ENCODE measurements around the gene ATL1. TPM values are rescaled to one million over a fixed set of nuclear protein-coding genes. Genes with fewer than 3 reads are reported as not detected.

ATL1 gene
- total and polyA plus RNA-seq, 2 of the 8 experiments (the other 6 are each of a cell fraction or from before 2014, with no cell fraction given) = 4.0 to 5.9 TPM

- H2AFZ ChIP-seq (ENCODE audit: low read length) = no peak overlapping the region
- ChIA-PET CTCF (ENCODE audit: partially characterized antibody) (interaction anchor here (1.5 to 2.3 kb wide), 5 partner anchors 10 to 244 kb away, joined by 3 to 11 read pairs (median 5); no protein-coding TSS in a partner anchor), POLR2A (ENCODE audit: partially characterized antibody) (no interaction called here)
- no peak overlapping the region for H4K5ac ChIP-seq (ENCODE audit: insufficient read length, low read depth, low read length)
- H3K27ac ChIP-seq (ENCODE audit: low read depth, low read length) = no peak overlapping the region
- no peak overlapping the region for H2AK5ac ChIP-seq (ENCODE audit: low read depth, low read length)
- H3K79me1 ChIP-seq (ENCODE audit: low read depth, low read length) = no peaks in the 10 kb centered on the region
- no peaks in the 10 kb centered on the region for H3K4me1 ChIP-seq (replicated peaks in 1 of 4; ENCODE audit: control insufficient read depth in 3 of 4, insufficient read depth in 4 of 4, low read length in 3 of 4)
- H3K79me2 ChIP-seq (ENCODE audit: control insufficient read depth in 1 of 2, insufficient read depth in 2 of 2, low read length in 2 of 2) = no peaks in the 10 kb centered on the region
- H3K14ac ChIP-seq (ENCODE audit: insufficient read length) = no peak overlapping the region
- H3K9me3 ChIP-seq (ENCODE audit: insufficient read depth in 2 of 2, low read depth in 1 of 2, low read length in 1 of 2) = no peaks in the 10 kb centered on the region
- no peak overlapping the region for H3K56ac ChIP-seq (replicated peaks; ENCODE audit: insufficient read length, low read depth, low read length)
- no peak overlapping the region for H2BK20ac ChIP-seq (ENCODE audit: low read length)
- no peak overlapping the region for H3K9ac ChIP-seq (replicated peaks in 1 of 4; ENCODE audit: extremely low read depth in 1 of 4, low read depth in 3 of 4, low read length in 3 of 4)
- DNase-seq (ENCODE audit: low read depth in 1 of 2, low spot score in 2 of 2) (no peak), FAIRE-seq (no peak)
- no peak overlapping the region for H3K4ac ChIP-seq (replicated peaks; ENCODE audit: insufficient read length, low read depth, low read length)
- no peak overlapping the region for H2BK15ac ChIP-seq (ENCODE audit: low read length)
- H2BK5ac ChIP-seq (ENCODE audit: low read depth, low read length) = no peak overlapping the region
- no peaks in the 10 kb centered on the region for H3K23me2 ChIP-seq (ENCODE audit: low read depth, low read length)
- H3K23ac ChIP-seq (ENCODE audit: insufficient read length) = no peak overlapping the region
- no peak overlapping the region for H3K18ac ChIP-seq (ENCODE audit: extremely low read depth, low read length)
- no peaks in the 10 kb centered on the region for H4K20me1 ChIP-seq (replicated peaks in 1 of 2; ENCODE audit: control insufficient read depth in 1 of 2, insufficient read depth in 2 of 2, low read length in 2 of 2)
- H2BK120ac ChIP-seq (replicated peaks; ENCODE audit: low read depth, low read length) = no peak overlapping the region
- no peak overlapping the region for H4K91ac ChIP-seq (replicated peaks; ENCODE audit: insufficient read length, low read length)
- H3K4me2 ChIP-seq (ENCODE audit: insufficient read depth in 1 of 2, low read depth in 2 of 2, low read length in 2 of 2) = no peak overlapping the region
- no peak overlapping the region for H4K8ac ChIP-seq (ENCODE audit: extremely low read depth, insufficient read depth, low read length)
- no peak overlapping the region for H3K4me3 ChIP-seq (ENCODE audit: extremely low read depth in 1 of 4, insufficient read depth in 2 of 4, low read depth in 3 of 4, low read length in 4 of 4)
- WGBS, 2 experiments (ENCODE audit: extremely low coverage in 1 of 2, insufficient coverage in 1 of 2, insufficient read length in 1 of 2, insufficient replicate concordance in 2 of 2, low coverage in 1 of 2, low lambda C conversion rate in 2 of 2, missing lambda C conversion rate in 1 of 2) = 98% methylated on average over 2 of the region's 2 CpGs; no CpG with 5 or more reads in 1 of the 2 experiments
- H3K27me3 ChIP-seq (replicated peaks in 1 of 4; ENCODE audit: control insufficient read depth in 3 of 4, extremely low read depth in 1 of 4, insufficient read depth in 3 of 4, low read length in 3 of 4) = no peaks in the 10 kb centered on the region
- H2BK12ac ChIP-seq (ENCODE audit: low read depth, low read length) = no peak overlapping the region
- H3K36me3 ChIP-seq (ENCODE audit: control insufficient read depth in 2 of 4, insufficient read depth in 4 of 4, low read length in 3 of 4) = no peaks in the 10 kb centered on the region
- TF ChIP-seq GABPA (IDR thresholded peaks at IDR 0.05; ENCODE audit: borderline replicate concordance, insufficient read depth, low read length) = no peak
- no peak for TF ChIP-seq CTBP2 (IDR thresholded peaks at IDR 0.05; ENCODE audit: borderline replicate concordance, insufficient read depth, insufficient read length, low read length)
- no peak for TF ChIP-seq CTCF (IDR thresholded peaks at IDR 0.05; ENCODE audit: control extremely low read depth in 1 of 3, insufficient read depth in 1 of 3, low read depth in 1 of 3, low read length in 3 of 3)
- TF ChIP-seq NRF1 (IDR thresholded peaks at IDR 0.05; ENCODE audit: low read depth, low read length) = no peak
- no peak for TF ChIP-seq SAP30 (IDR thresholded peaks at IDR 0.05; ENCODE audit: insufficient read depth, insufficient replicate concordance, low read length)
- TF ChIP-seq SP4 (IDR thresholded peaks at IDR 0.05; ENCODE audit: low read length) = no peak
- no peak for TF ChIP-seq E2F6 (IDR thresholded peaks at IDR 0.05)
- no peak for TF ChIP-seq TBP (IDR thresholded peaks at IDR 0.05; ENCODE audit: low read depth, low read length)
- no peak for TF ChIP-seq CHD1 (IDR thresholded peaks at IDR 0.05; ENCODE audit: low read depth, low read length)
- no peak for TF ChIP-seq BACH1 (IDR thresholded peaks at IDR 0.05; ENCODE audit: low read length)
- no peak for TF ChIP-seq KDM5A (IDR thresholded peaks at IDR 0.05; ENCODE audit: low read length)
- TF ChIP-seq BCL11A (IDR thresholded peaks at IDR 0.05; ENCODE audit: low read depth in 2 of 2, low read length in 2 of 2) = no peak
Observed at GRCh38 chr14:50616275-50616674, 56.3 kb downstream of the ATL1 start.

Data from H1 (cell line).